BLaER1 (cell line): ENCODE data around the gene AGAP3.
A peak's percentile ranks its signal among the peaks of the same experiment; 100 is the strongest.

ENCODE experiments used
- H3K27ac ChIP-seq: shearing (Covaris generic); formaldehyde crosslinking; 2 replicates; pipeline ENCODE4 v1.8.1; 2022
- H3K27me3 ChIP-seq: shearing (Covaris generic); formaldehyde crosslinking; 2 replicates; pipeline ENCODE4 v1.8.1; 2022
- H3K36me3 ChIP-seq: shearing (Covaris generic); formaldehyde crosslinking; 2 replicates; pipeline ENCODE4 v1.8.1; 2022
- H3K4me1 ChIP-seq: shearing (Covaris generic); formaldehyde crosslinking; 2 replicates; pipeline ENCODE4 v1.8.1; 2022
- H3K4me2 ChIP-seq: shearing (Covaris generic); formaldehyde crosslinking; 2 replicates; pipeline ENCODE4 v1.8.1; 2022
- H3K4me3 ChIP-seq: shearing (Covaris generic); formaldehyde crosslinking; 2 replicates; pipeline ENCODE4 v1.8.1; 2022
- H3K9ac ChIP-seq: shearing (Covaris generic); formaldehyde crosslinking; 2 replicates; pipeline ENCODE4 v1.8.1; 2022
- H3K9me3 ChIP-seq: shearing (Covaris generic); formaldehyde crosslinking; 2 replicates; pipeline ENCODE4 v1.8.1; 2022
- H4K20me1 ChIP-seq: shearing (Covaris generic); formaldehyde crosslinking; 2 replicates; pipeline ENCODE4 v1.8.1; 2022
- Cebpa-rat ChIP-seq: shearing (Covaris generic); IDR thresholded peaks from 2 replicates; pipeline ENCODE4 v1.8.1; 2022

The AGAP3 gene

DNA sequence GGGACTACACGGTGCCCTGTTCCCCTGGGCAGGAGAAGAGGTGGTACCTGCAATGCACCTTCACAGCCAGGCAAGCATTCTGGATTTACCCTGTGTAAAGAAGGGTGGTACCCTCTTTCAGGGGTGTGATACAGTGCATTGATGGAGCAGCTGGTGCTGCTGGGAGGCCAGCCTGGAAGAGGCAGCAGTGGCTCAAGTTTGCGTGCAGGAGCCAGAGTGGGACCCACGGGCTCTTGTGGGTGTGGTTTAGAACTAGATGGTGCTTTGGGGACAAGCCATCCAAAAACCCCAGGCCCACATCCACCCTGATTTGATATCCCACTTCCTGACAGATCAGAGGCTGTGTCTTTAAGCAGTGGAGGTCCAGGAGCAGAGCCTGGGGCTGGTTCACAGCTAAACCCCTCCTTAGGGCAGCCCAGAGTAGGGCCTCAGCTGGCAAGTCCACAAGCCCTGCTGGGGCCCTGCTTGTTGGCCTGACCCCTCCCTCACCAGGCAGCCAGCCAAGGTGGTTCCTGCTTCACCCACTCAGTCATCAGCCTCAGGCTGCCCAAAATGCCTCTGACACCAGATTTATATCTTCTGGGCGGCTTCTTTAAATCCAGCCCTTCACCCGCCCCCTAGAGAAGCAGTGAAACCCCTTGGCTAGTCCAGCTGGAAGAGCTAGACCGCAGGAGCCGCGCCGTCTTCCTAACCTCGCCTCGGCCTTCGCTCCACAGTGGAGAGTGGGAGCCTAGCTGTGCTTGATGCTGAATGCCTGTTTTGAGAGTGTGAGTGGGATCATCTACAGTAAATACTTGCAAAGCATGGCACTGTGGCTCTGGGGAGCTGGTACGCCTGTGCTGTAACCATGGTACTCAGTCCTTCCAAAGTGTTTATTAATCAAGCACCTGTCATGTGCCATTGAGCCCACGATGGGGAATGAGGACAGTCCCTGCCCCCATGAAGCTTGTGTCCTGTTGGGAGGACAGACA lies 39.4 kb upstream of the AGAP3 start:
- Histone ChIP-seq H3K4me1 (peaks cover 14% of the 10 kb centered on the region), H3K36me3 (peaks cover 15% of the 10 kb centered on the region; the same call in 1 of the 2 replicates), H3K9me3 (no peaks in the 10 kb centered on the region), H3K4me2 (no peak overlapping the region), H3K4me3 (no peak overlapping the region), H4K20me1 (0 out of 2 replicates have a peak, but pooled peaks cover 18% of the 10 kb centered on the region), H3K27ac (no peak overlapping the region), H3K27me3 (0 out of 2 replicates have a peak, but pooled peaks cover 6% of the 10 kb centered on the region), H3K9ac (no peak overlapping the region)
- no peak for TF ChIP-seq Cebpa-rat

GRCh38 chr7:151047976-151048815 lies 38.1 kb upstream of the AGAP3 start, which contains the start of gene ASIC3:
Gene ASIC3, plus strand, starts transcription at chr7:151048531. Its CDS starts 355 bp downstream, at chr7:151048886.
- no peak within 1 kb of the TSS for H3K4me3 ChIP-seq
- H3K9ac ChIP-seq: no peak within 1 kb of the TSS
- H3K4me2 ChIP-seq: no peak within 1 kb of the TSS
- H4K20me1 ChIP-seq: 0 out of 2 replicates have a peak, but pooled peaks cover 18% of the 10 kb centered on the region
- H3K36me3 ChIP-seq: peaks cover 12% of the 10 kb centered on the region; the same call in 1 of the 2 replicates
- no peaks in the 10 kb centered on the region for H3K9me3 ChIP-seq
- no peak within 1 kb of the TSS for H3K27ac ChIP-seq
- no peak for TF ChIP-seq Cebpa-rat
- H3K27me3 ChIP-seq: 0 out of 2 replicates have a peak, but pooled peaks cover 6% of the 10 kb centered on the region
- peaks cover 27% of the 10 kb centered on the region for H3K4me1 ChIP-seq

DNA sequence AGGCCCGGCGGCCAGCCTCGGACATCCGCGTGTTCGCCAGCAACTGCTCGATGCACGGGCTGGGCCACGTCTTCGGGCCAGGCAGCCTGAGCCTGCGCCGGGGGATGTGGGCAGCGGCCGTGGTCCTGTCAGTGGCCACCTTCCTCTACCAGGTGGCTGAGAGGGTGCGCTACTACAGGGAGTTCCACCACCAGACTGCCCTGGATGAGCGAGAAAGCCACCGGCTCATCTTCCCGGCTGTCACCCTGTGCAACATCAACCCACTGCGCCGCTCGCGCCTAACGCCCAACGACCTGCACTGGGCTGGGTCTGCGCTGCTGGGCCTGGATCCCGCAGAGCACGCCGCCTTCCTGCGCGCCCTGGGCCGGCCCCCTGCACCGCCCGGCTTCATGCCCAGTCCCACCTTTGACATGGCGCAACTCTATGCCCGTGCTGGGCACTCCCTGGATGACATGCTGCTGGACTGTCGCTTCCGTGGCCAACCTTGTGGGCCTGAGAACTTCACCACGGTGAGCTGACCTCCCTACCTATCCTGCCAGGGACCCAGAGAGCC lies 37.3 kb upstream of the AGAP3 start:
- Histone ChIP-seq H3K27ac (no peak overlapping the region), H3K36me3 (peaks cover 15% of the 10 kb centered on the region), H3K4me2 (no peak overlapping the region), H3K9me3 (no peaks in the 10 kb centered on the region), H4K20me1 (0 out of 2 replicates have a peak, but pooled peaks cover 18% of the 10 kb centered on the region), H3K27me3 (0 out of 2 replicates have a peak, but pooled peaks cover 6% of the 10 kb centered on the region), H3K4me3 (no peak overlapping the region), H3K9ac (no peak overlapping the region), H3K4me1 (peaks cover 33% of the 10 kb centered on the region)
- TF ChIP-seq Cebpa-rat: no peak

DNA sequence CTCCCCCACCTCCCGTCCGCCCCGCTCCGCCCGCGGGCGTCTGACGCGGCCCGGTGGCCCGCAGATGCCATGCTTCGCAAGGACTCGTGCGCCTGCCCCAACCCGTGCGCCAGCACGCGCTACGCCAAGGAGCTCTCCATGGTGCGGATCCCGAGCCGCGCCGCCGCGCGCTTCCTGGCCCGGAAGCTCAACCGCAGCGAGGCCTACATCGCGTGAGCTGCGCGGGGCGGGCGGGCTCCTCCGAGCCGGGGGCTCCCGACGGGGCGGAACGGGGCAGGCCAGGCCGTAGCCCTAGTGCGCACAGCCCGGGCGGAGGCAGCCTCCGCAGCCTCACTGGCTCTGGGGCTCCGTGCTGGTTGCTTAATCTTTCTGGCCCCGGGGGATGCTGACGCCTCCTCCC lies 35.2 kb upstream of the AGAP3 start:
- H3K36me3 ChIP-seq: peaks cover 10% of the 10 kb centered on the region
- H3K4me3 ChIP-seq: 0 out of 2 replicates have a peak overlapping the region, but pooled peaks have one; percentile 42
- 0 out of 2 replicates have a peak, but pooled peaks have one; percentile 44 for TF ChIP-seq Cebpa-rat
- H3K4me2 ChIP-seq: peak overlapping the region; percentile 80
- no peaks in the 10 kb centered on the region for H3K9me3 ChIP-seq
- H3K27me3 ChIP-seq: 0 out of 2 replicates have a peak, but pooled peaks cover 6% of the 10 kb centered on the region
- H3K4me1 ChIP-seq: peaks cover 34% of the 10 kb centered on the region
- H4K20me1 ChIP-seq: 0 out of 2 replicates have a peak, but pooled peaks cover 18% of the 10 kb centered on the region
- H3K9ac ChIP-seq: no peak overlapping the region
- H3K27ac ChIP-seq: no peak overlapping the region

GRCh38 chr7:151053096-151053495 lies 33.2 kb upstream of the AGAP3 start:
- peak overlapping the region; percentile 36 for H3K4me2 ChIP-seq
- no peak overlapping the region for H3K27ac ChIP-seq
- no peak overlapping the region for H3K9ac ChIP-seq

DNA sequence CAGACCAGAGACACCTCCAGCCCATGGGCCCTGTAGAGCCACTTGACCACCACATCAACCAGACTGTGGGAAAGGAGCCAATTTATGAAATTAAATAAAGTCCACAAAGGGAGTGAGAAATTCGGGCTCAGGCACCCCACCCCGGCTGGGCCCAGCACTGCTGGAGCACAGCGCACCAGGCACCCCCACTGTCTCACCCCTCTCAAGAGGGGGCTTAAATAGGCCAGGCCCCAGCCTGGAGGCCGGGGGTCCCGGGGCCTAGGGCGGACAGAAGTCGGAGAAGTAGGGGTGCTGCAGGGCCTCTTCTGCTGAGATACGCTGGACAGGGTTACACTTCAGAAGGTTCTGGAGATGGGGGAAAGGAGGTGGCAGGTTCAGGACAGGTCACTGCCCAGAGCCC lies 32.5 kb upstream of the AGAP3 start:
- Histone ChIP-seq H3K4me1 (peaks cover 55% of the 10 kb centered on the region), H3K27ac (no peak overlapping the region), H3K4me2 (peak overlapping the region; percentile 36), H3K9me3 (no peaks in the 10 kb centered on the region), H3K9ac (no peak overlapping the region), H3K36me3 (peaks cover 9% of the 10 kb centered on the region; the same call in 1 of the 2 replicates), H3K4me3 (no peak overlapping the region), H3K27me3 (0 out of 2 replicates have a peak, but pooled peaks cover 6% of the 10 kb centered on the region), H4K20me1 (0 out of 2 replicates have a peak, but pooled peaks cover 18% of the 10 kb centered on the region)
- no peak for TF ChIP-seq Cebpa-rat

More at GRCh38 chr7:151053096-151053495, 33.2 kb upstream of the AGAP3 start:
- H3K4me1 ChIP-seq: peaks cover 48% of the 10 kb centered on the region
- 0 out of 2 replicates have a peak, but pooled peaks cover 6% of the 10 kb centered on the region for H3K27me3 ChIP-seq
- TF ChIP-seq Cebpa-rat: no peak
- H3K36me3 ChIP-seq: peaks cover 9% of the 10 kb centered on the region; the same call in 1 of the 2 replicates
- H3K9me3 ChIP-seq: no peaks in the 10 kb centered on the region
- H3K4me3 ChIP-seq: no peak overlapping the region
- 0 out of 2 replicates have a peak, but pooled peaks cover 18% of the 10 kb centered on the region for H4K20me1 ChIP-seq

DNA sequence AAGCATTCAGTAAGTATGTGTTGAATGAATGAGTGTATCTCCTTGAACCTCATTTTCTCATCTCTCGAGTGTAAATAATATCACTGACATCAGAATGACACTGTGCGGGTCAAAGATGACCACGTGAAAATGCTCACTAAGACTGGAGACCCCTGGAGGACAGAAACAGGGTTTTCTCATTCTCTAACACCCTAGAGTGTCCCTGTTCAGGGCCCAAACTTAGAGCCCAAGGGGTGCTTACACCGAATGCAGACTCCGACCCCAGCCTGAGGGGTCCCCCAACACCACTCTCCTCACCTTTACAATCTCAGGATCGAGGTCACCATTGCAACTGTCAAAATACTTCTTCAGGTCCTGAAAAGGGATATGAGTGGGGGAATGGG lies 30.0 kb upstream of the AGAP3 start:
- Histone ChIP-seq H3K27ac (no peak overlapping the region), H3K4me3 (no peak overlapping the region), H3K4me1 (peaks cover 62% of the 10 kb centered on the region), H3K27me3 (no peaks in the 10 kb centered on the region), H3K36me3 (peaks cover 9% of the 10 kb centered on the region; the same call in 1 of the 2 replicates), H3K9me3 (no peaks in the 10 kb centered on the region), H3K9ac (no peak overlapping the region), H4K20me1 (peaks cover 13% of the 10 kb centered on the region), H3K4me2 (peak overlapping the region; percentile 96)
- no peak for TF ChIP-seq Cebpa-rat

GRCh38 chr7:151056666-151057505 lies 29.4 kb upstream of the AGAP3 start:
- no peak for TF ChIP-seq Cebpa-rat
- Histone ChIP-seq H3K9ac (peak overlapping the region; percentile 87), H3K27me3 (no peaks in the 10 kb centered on the region), H3K9me3 (no peaks in the 10 kb centered on the region), H3K27ac (peak overlapping the region; percentile 33; the same call in 1 of the 2 replicates), H4K20me1 (peaks cover 20% of the 10 kb centered on the region), H3K36me3 (peaks cover 11% of the 10 kb centered on the region; the same call in 1 of the 2 replicates), H3K4me2 (peak overlapping the region; percentile 96), H3K4me1 (peaks cover 62% of the 10 kb centered on the region), H3K4me3 (peak overlapping the region; percentile 89)
